ENCODE results near the gene CCDC183. TPM values are rescaled to one million over a fixed set of nuclear protein-coding genes. Genes with fewer than 3 reads are reported as not detected.

The CCDC183 gene
- polyA plus RNA-seq, 1 donor (not counting 4 experiments of a cell fraction or from before 2014, with no cell fraction given): 0.03 TPM

DNA sequence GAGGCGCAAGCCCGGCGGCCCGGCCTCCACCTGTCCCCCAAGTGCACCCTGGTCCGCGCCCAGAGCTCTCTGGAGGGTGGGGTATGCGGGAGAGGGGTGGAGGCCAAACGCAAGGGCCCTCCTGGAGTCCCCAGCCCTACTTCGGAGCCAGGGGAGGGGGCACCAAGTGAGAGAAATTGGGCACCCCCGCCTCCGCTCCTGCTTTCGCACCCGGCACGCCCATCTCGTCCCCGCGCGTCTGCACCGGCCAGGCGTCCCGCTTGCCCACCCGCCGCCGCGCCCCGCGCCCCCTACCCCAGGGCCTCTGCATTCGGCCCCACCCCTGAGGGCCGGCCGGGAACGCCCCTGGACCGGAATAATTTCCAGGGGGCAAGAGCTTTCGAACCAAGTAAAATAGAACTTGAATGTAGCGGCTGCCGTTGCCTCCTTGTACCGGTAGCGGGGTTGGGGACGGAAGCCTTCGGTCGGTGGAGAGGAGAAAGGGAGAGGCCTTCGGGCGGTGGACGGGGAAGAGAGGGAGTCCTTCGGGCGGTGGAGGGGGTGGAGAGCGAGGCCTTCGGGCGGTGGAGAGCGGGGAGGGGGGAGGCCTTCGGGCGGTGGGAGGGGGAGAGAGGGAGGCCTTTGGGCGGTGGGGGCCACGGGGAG, 52.4 kb downstream of the CCDC183 start:
- H2AFZ ChIP-seq (ENCODE audit: control insufficient read depth, low read length): peak overlapping the region; percentile 46
- H3K9me1 ChIP-seq (ENCODE audit: control insufficient read depth, extremely low read depth, insufficient read depth, low read length): no peaks in the 10 kb centered on the region
- peak overlapping the region; percentile 88 for H3K9ac ChIP-seq (ENCODE audit: control insufficient read depth, extremely low read depth, insufficient read depth, low read length)
- DNase-seq (ENCODE audit: low read depth, low spot score) (no peak), FAIRE-seq (no peak)
- H3K27ac ChIP-seq (ENCODE audit: control insufficient read depth, insufficient read depth, low read length): peak overlapping the region; percentile 88
- no peak for TF ChIP-seq EZH2 (IDR thresholded peaks at IDR 0.05; ENCODE audit: low read length)
- TF ChIP-seq, protein P1, sequence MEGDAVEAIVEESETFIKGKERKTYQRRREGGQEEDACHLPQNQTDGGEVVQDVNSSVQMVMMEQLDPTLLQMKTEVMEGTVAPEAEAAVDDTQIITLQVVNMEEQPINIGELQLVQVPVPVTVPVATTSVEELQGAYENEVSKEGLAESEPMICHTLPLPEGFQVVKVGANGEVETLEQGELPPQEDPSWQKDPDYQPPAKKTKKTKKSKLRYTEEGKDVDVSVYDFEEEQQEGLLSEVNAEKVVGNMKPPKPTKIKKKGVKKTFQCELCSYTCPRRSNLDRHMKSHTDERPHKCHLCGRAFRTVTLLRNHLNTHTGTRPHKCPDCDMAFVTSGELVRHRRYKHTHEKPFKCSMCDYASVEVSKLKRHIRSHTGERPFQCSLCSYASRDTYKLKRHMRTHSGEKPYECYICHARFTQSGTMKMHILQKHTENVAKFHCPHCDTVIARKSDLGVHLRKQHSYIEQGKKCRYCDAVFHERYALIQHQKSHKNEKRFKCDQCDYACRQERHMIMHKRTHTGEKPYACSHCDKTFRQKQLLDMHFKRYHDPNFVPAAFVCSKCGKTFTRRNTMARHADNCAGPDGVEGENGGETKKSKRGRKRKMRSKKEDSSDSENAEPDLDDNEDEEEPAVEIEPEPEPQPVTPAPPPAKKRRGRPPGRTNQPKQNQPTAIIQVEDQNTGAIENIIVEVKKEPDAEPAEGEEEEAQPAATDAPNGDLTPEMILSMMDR (optimal IDR thresholded peaks at IDR 0.05 in 1 of 3, IDR thresholded peaks at IDR 0.05 in 1 of 3, conservative IDR thresholded peaks at IDR 0.05 in 1 of 3; ENCODE audit: extremely low read depth in 1 of 3, insufficient read depth in 2 of 3, low read length in 3 of 3): no peak
- dilution Hi-C loops (cut with MboI; ENCODE audit: extremely low pct_ligation_motif_present, low sequenced_read_pairs): no loop called here
- H3K79me2 ChIP-seq (ENCODE audit: control insufficient read depth, insufficient read depth, low read length): peaks cover 6% of the 10 kb centered on the region
- H3K36me3 ChIP-seq (ENCODE audit: control insufficient read depth in 2 of 2, extremely low read depth in 1 of 2, insufficient read depth in 2 of 2, low read length in 2 of 2): peaks cover 3 to 17% of the 10 kb centered on the region in 2 experiments
- H4K20me1 ChIP-seq (ENCODE audit: control insufficient read depth, extremely low read depth, insufficient read depth, low read length): peaks cover 6% of the 10 kb centered on the region
- H3K4me1 ChIP-seq (ENCODE audit: control insufficient read depth, extremely low read depth, insufficient read depth, low read length): peaks cover 9% of the 10 kb centered on the region
- H3K4me2 ChIP-seq (ENCODE audit: control insufficient read depth, extremely low read depth, insufficient read depth, low read depth, low read length): peak overlapping the region; percentile 88
- no peaks in the 10 kb centered on the region for H3K9me3 ChIP-seq (ENCODE audit: control insufficient read depth, low read depth, low read length)
- H3K4me3 ChIP-seq (ENCODE audit: control insufficient read depth in 2 of 3, extremely low read depth in 1 of 3, insufficient read depth in 2 of 3, low read depth in 1 of 3, low read length in 3 of 3): peak overlapping the region; percentile 74 to 93 (median 89)
- peaks cover 43% of the 10 kb centered on the region for H3K27me3 ChIP-seq (ENCODE audit: control insufficient read depth, extremely low read depth, insufficient read depth, low read length)

GRCh38 chr9:136849038-136849959, 53.2 kb downstream of the CCDC183 start, which contains the start of gene PHPT1:
TSS of gene PHPT1 (plus strand) at chr9:136849409. CDS start at chr9:136849431, 22 bp downstream.
- H3K79me2 ChIP-seq (ENCODE audit: control insufficient read depth, insufficient read depth, low read length): peaks cover 6% of the 10 kb centered on the region
- H2AFZ ChIP-seq (ENCODE audit: control insufficient read depth, low read length): peak within 1 kb of the TSS; percentile 91
- DNase-seq (ENCODE audit: low read depth, low spot score): peak; percentile 94
- H3K9ac ChIP-seq (ENCODE audit: control insufficient read depth, extremely low read depth, insufficient read depth, low read length): peak within 1 kb of the TSS; percentile 88
- FAIRE-seq: peak; percentile 89
- H3K9me1 ChIP-seq (ENCODE audit: control insufficient read depth, extremely low read depth, insufficient read depth, low read length): no peaks in the 10 kb centered on the region
- H3K36me3 ChIP-seq (ENCODE audit: control insufficient read depth in 2 of 2, extremely low read depth in 1 of 2, insufficient read depth in 2 of 2, low read length in 2 of 2): peaks cover 3 to 17% of the 10 kb centered on the region in 2 experiments
- dilution Hi-C loops (cut with MboI; ENCODE audit: extremely low pct_ligation_motif_present, low sequenced_read_pairs): no loop called here
- H3K9me3 ChIP-seq (ENCODE audit: control insufficient read depth, low read depth, low read length): no peaks in the 10 kb centered on the region
- H4K20me1 ChIP-seq (ENCODE audit: control insufficient read depth, extremely low read depth, insufficient read depth, low read length): peaks cover 6% of the 10 kb centered on the region
- H3K27ac ChIP-seq (ENCODE audit: control insufficient read depth, insufficient read depth, low read length): peak within 1 kb of the TSS; percentile 88
- H3K27me3 ChIP-seq (ENCODE audit: control insufficient read depth, extremely low read depth, insufficient read depth, low read length): peaks cover 37% of the 10 kb centered on the region
- TF ChIP-seq, protein P1 (optimal IDR thresholded peaks at IDR 0.05 in 1 of 3, IDR thresholded peaks at IDR 0.05 in 1 of 3, conservative IDR thresholded peaks at IDR 0.05 in 1 of 3; ENCODE audit: extremely low read depth in 1 of 3, insufficient read depth in 2 of 3, low read length in 3 of 3): no peak
- TF ChIP-seq EZH2 (IDR thresholded peaks at IDR 0.05; ENCODE audit: low read length): no peak
- H3K4me3 ChIP-seq (ENCODE audit: control insufficient read depth in 2 of 3, extremely low read depth in 1 of 3, insufficient read depth in 2 of 3, low read depth in 1 of 3, low read length in 3 of 3): peak within 1 kb of the TSS; percentile 74 to 93 (median 89)
- peaks cover 9% of the 10 kb centered on the region for H3K4me1 ChIP-seq (ENCODE audit: control insufficient read depth, extremely low read depth, insufficient read depth, low read length)
- peak within 1 kb of the TSS; percentile 91 for H3K4me2 ChIP-seq (ENCODE audit: control insufficient read depth, extremely low read depth, insufficient read depth, low read depth, low read length)
